HFFc6 (cell line): ENCODE results near the gene CUL9. TPM values are rescaled to one million over a fixed set of nuclear protein-coding genes. Genes with fewer than 3 reads are reported as not detected.

ENCODE experiments used
- DNase-seq: peaks from one replicate; pipeline ENCODE4 v3.0.0-alpha.2; 2018
- H3K27ac Mint-ChIP-seq: 2 replicates; pipeline ENCODE4 v1.8.0; 2020; ENCODE audit warnings: mild to moderate bottlenecking, mixed read lengths
- H3K27me3 Mint-ChIP-seq: 2 replicates; pipeline ENCODE4 v1.8.0; 2021; ENCODE audit warnings: mild to moderate bottlenecking, moderate library complexity, mixed read lengths; ENCODE audit not compliant: insufficient read depth
- H3K36me3 Mint-ChIP-seq: 2 replicates; pipeline ENCODE4 v1.8.0; 2021; ENCODE audit warnings: low read depth, mixed read lengths
- H3K4me1 Mint-ChIP-seq: 2 replicates; pipeline ENCODE4 v1.8.0; 2020; ENCODE audit warnings: low read depth, mixed read lengths
- H3K4me3 Mint-ChIP-seq: 2 replicates; pipeline ENCODE4 v1.8.0; 2020; ENCODE audit warnings: mild to moderate bottlenecking, moderate library complexity, mixed read lengths
- H3K9me3 Mint-ChIP-seq: 2 replicates; pipeline ENCODE4 v1.8.0; 2020; ENCODE audit warnings: mild to moderate bottlenecking, mixed read lengths
- CTCF ChIP-seq: fragments of 200-600 bp; sonication (generic); IDR thresholded peaks from 2 replicates; pipeline ENCODE4 v1.5.0; 2021; ENCODE audit warnings: antibody characterized with exemption, mild to moderate bottlenecking
- total RNA-seq, 6 experiments: library from RNA; stranded (reverse); fragmentation: NEBNext Ultra II Directional; extraction: Animal tissue kit (Norgen Biotek cat#: 25700); gene quantifications; 2 replicates in 1 of 6; 3 replicates in 5 of 6; pipeline ENCODE4 v1.2.3, GENCODE V29; 2021

The CUL9 gene
- total RNA-seq, 6 experiments from 2014 or later = 15.4 to 19.9 (median 18.6) TPM

- no peak for TF ChIP-seq CTCF
- H3K27ac Mint-ChIP-seq = no peak overlapping the region
- peaks cover 13% of the 10 kb centered on the region for H3K4me1 Mint-ChIP-seq
- H3K4me3 Mint-ChIP-seq = no peak overlapping the region
- peaks cover 23% of the 10 kb centered on the region for H3K27me3 Mint-ChIP-seq
- no peak for DNase-seq
- H3K9me3 Mint-ChIP-seq = no peaks in the 10 kb centered on the region
- peaks cover 6% of the 10 kb centered on the region for H3K36me3 Mint-ChIP-seq
Measured at GRCh38 chr6:43231053-43231452, 49.1 kb downstream of the CUL9 start.

- H3K36me3 Mint-ChIP-seq = no peaks in the 10 kb centered on the region
- peaks cover 13% of the 10 kb centered on the region for H3K4me1 Mint-ChIP-seq
- H3K4me3 Mint-ChIP-seq = no peak overlapping the region
Measured at GRCh38 chr6:43231735-43232450, 49.9 kb downstream of the CUL9 start.

GRCh38 chr6:43235841-43236240 is 53.8 kb downstream of the CUL9 start:
- Mint-ChIP-seq H3K9me3 (peaks cover 19% of the 10 kb centered on the region), H3K4me3 (no peak overlapping the region), H3K4me1 (no peaks in the 10 kb centered on the region), H3K27ac (no peak overlapping the region), H3K36me3 (peaks cover 10% of the 10 kb centered on the region), H3K27me3 (peaks cover 51% of the 10 kb centered on the region)
- no peak for TF ChIP-seq CTCF
- no peak for DNase-seq

More at GRCh38 chr6:43231735-43232450, 49.9 kb downstream of the CUL9 start:
- TF ChIP-seq CTCF = no peak
- no peaks in the 10 kb centered on the region for H3K9me3 Mint-ChIP-seq
- DNase-seq = no peak
- peaks cover 26% of the 10 kb centered on the region for H3K27me3 Mint-ChIP-seq
- no peak overlapping the region for H3K27ac Mint-ChIP-seq

GRCh38 chr6:43239054-43239453 is 57.1 kb downstream of the CUL9 start:
- no peak for TF ChIP-seq CTCF
- peaks cover 10% of the 10 kb centered on the region for H3K36me3 Mint-ChIP-seq
- H3K27me3 Mint-ChIP-seq = peaks cover 33% of the 10 kb centered on the region
- H3K27ac Mint-ChIP-seq = no peak overlapping the region
- no peaks in the 10 kb centered on the region for H3K4me1 Mint-ChIP-seq
- DNase-seq = no peak
- no peak overlapping the region for H3K4me3 Mint-ChIP-seq
- peaks cover 19% of the 10 kb centered on the region for H3K9me3 Mint-ChIP-seq

GRCh38 chr6:43240950-43241349 is 59.0 kb downstream of the CUL9 start:
- no peak overlapping the region for H3K4me3 Mint-ChIP-seq
- TF ChIP-seq CTCF = no peak
- peaks cover 10% of the 10 kb centered on the region for H3K36me3 Mint-ChIP-seq
- peaks cover 33% of the 10 kb centered on the region for H3K27me3 Mint-ChIP-seq
- no peaks in the 10 kb centered on the region for H3K4me1 Mint-ChIP-seq
- H3K9me3 Mint-ChIP-seq = peaks cover 19% of the 10 kb centered on the region
- DNase-seq = no peak
- H3K27ac Mint-ChIP-seq = no peak overlapping the region
